Peyer's patch (tissue), 4 donors: Measurements from ENCODE around the gene SLC25A13.

Source experiments
- POLR2A ChIP-seq, 2 donors: fragments of 450-650 bp; IDR thresholded peaks; one replicate each; pipeline ENCODE4 v1.5.1; 2017; ENCODE audit warnings: antibody characterized with exemption in 2 of 2, mild to moderate bottlenecking in 2 of 2, moderate library complexity in 2 of 2
- TF ChIP-seq, protein P1 (sequence below), 6 experiments: fragments of 450-650 bp in 4 of 6; fragments of 200-600 bp in 2 of 6; sonication (generic) in 1 of 6; IDR thresholded peaks; one replicate each; pipeline ENCODE4 v1.5.1; 2017 to 2019; ENCODE audit warnings: antibody characterized with exemption in 6 of 6, mild to moderate bottlenecking in 3 of 6, moderate library complexity in 1 of 6

DNA sequence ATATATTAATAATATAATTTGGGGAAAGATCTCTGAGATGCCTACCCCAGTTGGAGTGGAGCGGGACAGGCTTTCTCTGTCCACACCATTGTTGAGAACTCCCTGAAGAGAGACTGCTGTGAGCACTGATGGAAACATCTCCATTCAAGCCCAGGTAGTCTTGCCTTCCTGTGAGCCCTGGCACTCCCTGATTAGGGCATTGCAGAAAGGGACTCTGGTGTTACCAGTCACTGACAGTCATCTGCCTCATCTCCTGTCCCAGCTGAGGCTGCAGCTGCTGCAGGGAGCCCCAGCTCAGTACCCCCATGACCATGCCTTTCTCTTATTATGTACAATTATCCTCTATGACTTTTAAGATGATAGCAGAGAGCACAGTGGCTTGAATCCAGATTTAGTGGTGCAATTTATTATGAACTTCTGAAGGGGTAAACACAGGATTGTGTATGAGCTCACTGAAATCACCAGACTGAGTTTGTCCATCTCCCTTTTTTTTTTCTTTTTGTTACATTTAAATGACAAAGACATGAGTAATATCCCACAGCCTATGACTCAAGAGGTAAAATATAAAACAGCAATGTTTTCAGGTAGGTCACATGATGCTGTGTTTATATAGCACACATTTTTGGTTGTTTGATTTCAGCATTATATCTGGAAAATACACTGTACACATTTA, 236.9 kb downstream of the SLC25A13 start:
- TF ChIP-seq, protein P1, sequence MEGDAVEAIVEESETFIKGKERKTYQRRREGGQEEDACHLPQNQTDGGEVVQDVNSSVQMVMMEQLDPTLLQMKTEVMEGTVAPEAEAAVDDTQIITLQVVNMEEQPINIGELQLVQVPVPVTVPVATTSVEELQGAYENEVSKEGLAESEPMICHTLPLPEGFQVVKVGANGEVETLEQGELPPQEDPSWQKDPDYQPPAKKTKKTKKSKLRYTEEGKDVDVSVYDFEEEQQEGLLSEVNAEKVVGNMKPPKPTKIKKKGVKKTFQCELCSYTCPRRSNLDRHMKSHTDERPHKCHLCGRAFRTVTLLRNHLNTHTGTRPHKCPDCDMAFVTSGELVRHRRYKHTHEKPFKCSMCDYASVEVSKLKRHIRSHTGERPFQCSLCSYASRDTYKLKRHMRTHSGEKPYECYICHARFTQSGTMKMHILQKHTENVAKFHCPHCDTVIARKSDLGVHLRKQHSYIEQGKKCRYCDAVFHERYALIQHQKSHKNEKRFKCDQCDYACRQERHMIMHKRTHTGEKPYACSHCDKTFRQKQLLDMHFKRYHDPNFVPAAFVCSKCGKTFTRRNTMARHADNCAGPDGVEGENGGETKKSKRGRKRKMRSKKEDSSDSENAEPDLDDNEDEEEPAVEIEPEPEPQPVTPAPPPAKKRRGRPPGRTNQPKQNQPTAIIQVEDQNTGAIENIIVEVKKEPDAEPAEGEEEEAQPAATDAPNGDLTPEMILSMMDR (IDR thresholded peaks at IDR 0.05), result no peak
- no peak for TF ChIP-seq POLR2A (IDR thresholded peaks at IDR 0.05)
